ENCODE results near the gene TMEM108. TPM values are rescaled to one million over a fixed set of nuclear protein-coding genes. Genes with fewer than 3 reads are reported as not detected.

The TMEM108 gene
- total RNA-seq, 5 donors from 2014 or later (not counting 1 experiment from before 2014, with no cell fraction given): 0.96 TPM; not detected in 4

- Histone ChIP-seq H3K36me3 (ENCODE audit: control insufficient read depth in 2 of 2, extremely low read depth in 1 of 2, insufficient read depth in 1 of 2, low read length in 1 of 2) (no peaks in the 10 kb centered on the region), H3K9me3 (no peaks in the 10 kb centered on the region), H3K4me3 (ENCODE audit: control insufficient read depth in 1 of 2, extremely low read depth in 1 of 2, low read length in 1 of 2) (no peak overlapping the region), H3K27me3 (replicated peaks in 1 of 2; ENCODE audit: control insufficient read depth in 2 of 2, extremely low read depth in 1 of 2, insufficient read depth in 2 of 2, low read length in 1 of 2) (no peaks in the 10 kb centered on the region), H3K27ac (ENCODE audit: low read length) (no peak overlapping the region), H3K4me1 (ENCODE audit: control insufficient read depth in 1 of 2, extremely low read depth in 1 of 2, insufficient read depth in 2 of 2, low read length in 2 of 2) (no peaks in the 10 kb centered on the region)
- POLR2A ChIA-PET: no interaction called here
- no peaks in the 10 kb centered on the region for H3K9me3 Mint-ChIP-seq
- WGBS (ENCODE audit: insufficient coverage): no CpG with 5 or more reads among the region's 2 CpGs
- no peak overlapping the region for H3K4me3 Mint-ChIP-seq
- no peak overlapping the region for H3K27ac Mint-ChIP-seq
- no peaks in the 10 kb centered on the region for H3K27me3 Mint-ChIP-seq
- H3K36me3 Mint-ChIP-seq: no peaks in the 10 kb centered on the region
- no peaks in the 10 kb centered on the region for H3K4me1 Mint-ChIP-seq
- ATAC-seq (replicated peaks in 1 of 4): no peak
- CTCF ChIA-PET: no interaction called here
- DNase-seq: no peak
Observed at GRCh38 chr3:133119176-133119575, 81.0 kb downstream of the TMEM108 start.

GRCh38 chr3:133121450-133121849 lies 83.3 kb downstream of the TMEM108 start:
- no peaks in the 10 kb centered on the region for H3K9me3 ChIP-seq
- no peak overlapping the region for H3K27ac ChIP-seq (ENCODE audit: low read length)
- H3K4me3 Mint-ChIP-seq: no peak overlapping the region
- no peak overlapping the region for H3K27ac Mint-ChIP-seq
- ATAC-seq (replicated peaks in 1 of 4): no peak
- no peaks in the 10 kb centered on the region for H3K27me3 ChIP-seq (replicated peaks in 1 of 2; ENCODE audit: control insufficient read depth in 2 of 2, extremely low read depth in 1 of 2, insufficient read depth in 2 of 2, low read length in 1 of 2)
- no peak for DNase-seq
- 50% methylated on average over 1 of the region's 3 CpGs for WGBS (ENCODE audit: insufficient coverage)
- no peaks in the 10 kb centered on the region for H3K36me3 Mint-ChIP-seq
- no peak overlapping the region for H3K4me3 ChIP-seq (ENCODE audit: control insufficient read depth in 1 of 2, extremely low read depth in 1 of 2, low read length in 1 of 2)
- peaks cover 0 to 5% of the 10 kb centered on the region in 2 donors for H3K27me3 Mint-ChIP-seq
- H3K9me3 Mint-ChIP-seq: no peaks in the 10 kb centered on the region
- no peaks in the 10 kb centered on the region for H3K4me1 ChIP-seq (ENCODE audit: control insufficient read depth in 1 of 2, extremely low read depth in 1 of 2, insufficient read depth in 2 of 2, low read length in 2 of 2)
- H3K4me1 Mint-ChIP-seq: no peaks in the 10 kb centered on the region
- H3K36me3 ChIP-seq (ENCODE audit: control insufficient read depth in 2 of 2, extremely low read depth in 1 of 2, insufficient read depth in 1 of 2, low read length in 1 of 2): no peaks in the 10 kb centered on the region
- POLR2A ChIA-PET: no interaction called here
- CTCF ChIA-PET: no interaction called here

- no peak for DNase-seq
- peaks cover 0 to 5% of the 10 kb centered on the region in 2 donors for H3K27me3 Mint-ChIP-seq
- no peak overlapping the region for H3K4me3 ChIP-seq (ENCODE audit: control insufficient read depth in 1 of 2, extremely low read depth in 1 of 2, low read length in 1 of 2)
- H3K4me1 Mint-ChIP-seq: no peaks in the 10 kb centered on the region
- ChIA-PET POLR2A (no interaction called here), CTCF (interaction anchor here in 1 of 2 donors (0.6 to 0.9 kb wide), 2 partner anchors 13 to 300 kb away, joined by 3 read pairs; no protein-coding TSS in a partner anchor)
- no peaks in the 10 kb centered on the region for H3K4me1 ChIP-seq (ENCODE audit: control insufficient read depth in 1 of 2, extremely low read depth in 1 of 2, insufficient read depth in 2 of 2, low read length in 2 of 2)
- no peaks in the 10 kb centered on the region for H3K9me3 ChIP-seq
- no peak overlapping the region for H3K27ac Mint-ChIP-seq
- no peaks in the 10 kb centered on the region for H3K36me3 ChIP-seq (ENCODE audit: control insufficient read depth in 2 of 2, extremely low read depth in 1 of 2, insufficient read depth in 1 of 2, low read length in 1 of 2)
- no peak overlapping the region for H3K27ac ChIP-seq (ENCODE audit: low read length)
- H3K27me3 ChIP-seq (replicated peaks in 1 of 2; ENCODE audit: control insufficient read depth in 2 of 2, extremely low read depth in 1 of 2, insufficient read depth in 2 of 2, low read length in 1 of 2): no peaks in the 10 kb centered on the region
- no peaks in the 10 kb centered on the region for H3K36me3 Mint-ChIP-seq
- ATAC-seq (replicated peaks in 1 of 4): no peak
- 83% methylated on average over 1 of the region's 1 CpG for whole genome bisulfite sequencing (ENCODE audit: insufficient coverage)
- H3K4me3 Mint-ChIP-seq: no peak overlapping the region
- H3K9me3 Mint-ChIP-seq: no peaks in the 10 kb centered on the region
Observed at GRCh38 chr3:133123636-133124035, 85.4 kb downstream of the TMEM108 start.

GRCh38 chr3:133124511-133124910 lies 86.3 kb downstream of the TMEM108 start:
- no peaks in the 10 kb centered on the region for H3K4me1 ChIP-seq (ENCODE audit: control insufficient read depth in 1 of 2, extremely low read depth in 1 of 2, insufficient read depth in 2 of 2, low read length in 2 of 2)
- Mint-ChIP-seq H3K4me3 (no peak overlapping the region), H3K4me1 (no peaks in the 10 kb centered on the region), H3K27ac (no peak overlapping the region), H3K27me3 (peaks cover 0 to 5% of the 10 kb centered on the region in 2 donors), H3K36me3 (no peaks in the 10 kb centered on the region), H3K9me3 (no peaks in the 10 kb centered on the region)
- H3K36me3 ChIP-seq (ENCODE audit: control insufficient read depth in 2 of 2, extremely low read depth in 1 of 2, insufficient read depth in 1 of 2, low read length in 1 of 2): no peaks in the 10 kb centered on the region
- H3K9me3 ChIP-seq: no peaks in the 10 kb centered on the region
- H3K27ac ChIP-seq (ENCODE audit: low read length): no peak overlapping the region
- DNase-seq (no peak), ATAC-seq (replicated peaks in 1 of 4) (no peak)
- WGBS (ENCODE audit: insufficient coverage): 28% methylated on average over 6 of the region's 6 CpGs
- POLR2A ChIA-PET: no interaction called here
- CTCF ChIA-PET: no interaction called here
- H3K27me3 ChIP-seq (replicated peaks in 1 of 2; ENCODE audit: control insufficient read depth in 2 of 2, extremely low read depth in 1 of 2, insufficient read depth in 2 of 2, low read length in 1 of 2): no peaks in the 10 kb centered on the region
- no peak overlapping the region for H3K4me3 ChIP-seq (ENCODE audit: control insufficient read depth in 1 of 2, extremely low read depth in 1 of 2, low read length in 1 of 2)

GRCh38 chr3:133125171-133125570 lies 87.0 kb downstream of the TMEM108 start:
- POLR2A ChIA-PET: no interaction called here
- H3K27me3 ChIP-seq (replicated peaks in 1 of 2; ENCODE audit: control insufficient read depth in 2 of 2, extremely low read depth in 1 of 2, insufficient read depth in 2 of 2, low read length in 1 of 2): no peaks in the 10 kb centered on the region
- no peak overlapping the region for H3K4me3 ChIP-seq (ENCODE audit: control insufficient read depth in 1 of 2, extremely low read depth in 1 of 2, low read length in 1 of 2)
- H3K9me3 ChIP-seq: no peaks in the 10 kb centered on the region
- WGBS (ENCODE audit: insufficient coverage): 84% methylated on average over 2 of the region's 4 CpGs
- H3K4me1 ChIP-seq (ENCODE audit: control insufficient read depth in 1 of 2, extremely low read depth in 1 of 2, insufficient read depth in 2 of 2, low read length in 2 of 2): no peaks in the 10 kb centered on the region
- ATAC-seq (replicated peaks in 1 of 4): no peak
- H3K4me1 Mint-ChIP-seq: no peaks in the 10 kb centered on the region
- no peak for DNase-seq
- H3K27me3 Mint-ChIP-seq: peaks cover 0 to 5% of the 10 kb centered on the region in 2 donors
- no peaks in the 10 kb centered on the region for H3K9me3 Mint-ChIP-seq
- H3K36me3 ChIP-seq (ENCODE audit: control insufficient read depth in 2 of 2, extremely low read depth in 1 of 2, insufficient read depth in 1 of 2, low read length in 1 of 2): no peaks in the 10 kb centered on the region
- H3K36me3 Mint-ChIP-seq: no peaks in the 10 kb centered on the region
- H3K4me3 Mint-ChIP-seq: no peak overlapping the region
- H3K27ac Mint-ChIP-seq: no peak overlapping the region
- CTCF ChIA-PET: no interaction called here
- H3K27ac ChIP-seq (ENCODE audit: low read length): no peak overlapping the region

GRCh38 chr3:133125802-133126201 lies 87.6 kb downstream of the TMEM108 start:
- no CpG with 5 or more reads among the region's 2 CpGs for WGBS (ENCODE audit: insufficient coverage)
- Histone ChIP-seq H3K9me3 (no peaks in the 10 kb centered on the region), H3K4me3 (ENCODE audit: control insufficient read depth in 1 of 2, extremely low read depth in 1 of 2, low read length in 1 of 2) (no peak overlapping the region), H3K4me1 (ENCODE audit: control insufficient read depth in 1 of 2, extremely low read depth in 1 of 2, insufficient read depth in 2 of 2, low read length in 2 of 2) (no peaks in the 10 kb centered on the region), H3K27ac (ENCODE audit: low read length) (no peak overlapping the region), H3K27me3 (replicated peaks in 1 of 2; ENCODE audit: control insufficient read depth in 2 of 2, extremely low read depth in 1 of 2, insufficient read depth in 2 of 2, low read length in 1 of 2) (no peaks in the 10 kb centered on the region), H3K36me3 (ENCODE audit: control insufficient read depth in 2 of 2, extremely low read depth in 1 of 2, insufficient read depth in 1 of 2, low read length in 1 of 2) (no peaks in the 10 kb centered on the region)
- DNase-seq (no peak), ATAC-seq (replicated peaks in 1 of 4) (no peak)
- H3K27ac Mint-ChIP-seq: no peak overlapping the region
- no peak overlapping the region for H3K4me3 Mint-ChIP-seq
- H3K27me3 Mint-ChIP-seq: peaks cover 0 to 5% of the 10 kb centered on the region in 2 donors
- ChIA-PET CTCF (no interaction called here), POLR2A (no interaction called here)
- no peaks in the 10 kb centered on the region for H3K9me3 Mint-ChIP-seq
- H3K36me3 Mint-ChIP-seq: no peaks in the 10 kb centered on the region
- H3K4me1 Mint-ChIP-seq: no peaks in the 10 kb centered on the region

GRCh38 chr3:133127381-133127780 lies 89.2 kb downstream of the TMEM108 start:
- DNase-seq (no peak), ATAC-seq (replicated peaks in 1 of 4) (no peak)
- H3K4me3 ChIP-seq (ENCODE audit: control insufficient read depth in 1 of 2, extremely low read depth in 1 of 2, low read length in 1 of 2): no peak overlapping the region
- ChIA-PET POLR2A (no interaction called here), CTCF (no interaction called here)
- no peaks in the 10 kb centered on the region for H3K36me3 ChIP-seq (ENCODE audit: control insufficient read depth in 2 of 2, extremely low read depth in 1 of 2, insufficient read depth in 1 of 2, low read length in 1 of 2)
- H3K9me3 ChIP-seq: no peaks in the 10 kb centered on the region
- no peaks in the 10 kb centered on the region for H3K4me1 ChIP-seq (ENCODE audit: control insufficient read depth in 1 of 2, extremely low read depth in 1 of 2, insufficient read depth in 2 of 2, low read length in 2 of 2)
- no peak overlapping the region for H3K27ac ChIP-seq (ENCODE audit: low read length)
- WGBS (ENCODE audit: insufficient coverage): no CpG with 5 or more reads among the region's 2 CpGs
- Mint-ChIP-seq H3K4me1 (no peaks in the 10 kb centered on the region), H3K9me3 (no peaks in the 10 kb centered on the region), H3K27ac (no peak overlapping the region), H3K36me3 (no peaks in the 10 kb centered on the region), H3K27me3 (peaks cover 0 to 5% of the 10 kb centered on the region in 2 donors), H3K4me3 (no peak overlapping the region)
- no peaks in the 10 kb centered on the region for H3K27me3 ChIP-seq (replicated peaks in 1 of 2; ENCODE audit: control insufficient read depth in 2 of 2, extremely low read depth in 1 of 2, insufficient read depth in 2 of 2, low read length in 1 of 2)
